Measurements from ENCODE around the gene ARHGEF4. TPM values are rescaled to one million over a fixed set of nuclear protein-coding genes. Genes with fewer than 3 reads are reported as not detected.

Gene ARHGEF4
- total RNA-seq, 1 donor from 2014 or later = 9.3 TPM

DNA sequence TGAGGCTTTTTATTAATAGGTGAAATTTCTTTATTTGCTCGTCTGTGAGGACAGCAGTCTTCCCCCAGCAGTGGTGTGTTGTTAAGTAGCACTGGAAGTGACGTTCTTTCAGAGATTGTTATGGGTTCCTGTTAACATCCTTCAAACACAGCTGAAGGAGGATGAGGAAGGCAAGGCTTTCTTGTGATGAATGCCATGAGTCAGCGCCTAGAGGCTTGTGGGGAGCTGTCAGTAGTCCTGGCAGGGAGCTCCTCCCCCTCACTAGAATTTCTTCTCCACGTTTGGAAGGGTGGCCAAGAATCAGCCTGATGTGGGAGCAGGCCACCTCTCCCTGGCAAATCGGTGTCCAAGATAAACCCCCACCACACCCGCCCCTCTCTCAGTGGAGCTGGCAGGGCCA is 113.2 kb downstream of the ARHGEF4 start:
- H3K36me3 ChIP-seq (ENCODE audit: control insufficient read depth, insufficient read depth, low read length) = no peaks in the 10 kb centered on the region
- TF ChIP-seq, protein P1, sequence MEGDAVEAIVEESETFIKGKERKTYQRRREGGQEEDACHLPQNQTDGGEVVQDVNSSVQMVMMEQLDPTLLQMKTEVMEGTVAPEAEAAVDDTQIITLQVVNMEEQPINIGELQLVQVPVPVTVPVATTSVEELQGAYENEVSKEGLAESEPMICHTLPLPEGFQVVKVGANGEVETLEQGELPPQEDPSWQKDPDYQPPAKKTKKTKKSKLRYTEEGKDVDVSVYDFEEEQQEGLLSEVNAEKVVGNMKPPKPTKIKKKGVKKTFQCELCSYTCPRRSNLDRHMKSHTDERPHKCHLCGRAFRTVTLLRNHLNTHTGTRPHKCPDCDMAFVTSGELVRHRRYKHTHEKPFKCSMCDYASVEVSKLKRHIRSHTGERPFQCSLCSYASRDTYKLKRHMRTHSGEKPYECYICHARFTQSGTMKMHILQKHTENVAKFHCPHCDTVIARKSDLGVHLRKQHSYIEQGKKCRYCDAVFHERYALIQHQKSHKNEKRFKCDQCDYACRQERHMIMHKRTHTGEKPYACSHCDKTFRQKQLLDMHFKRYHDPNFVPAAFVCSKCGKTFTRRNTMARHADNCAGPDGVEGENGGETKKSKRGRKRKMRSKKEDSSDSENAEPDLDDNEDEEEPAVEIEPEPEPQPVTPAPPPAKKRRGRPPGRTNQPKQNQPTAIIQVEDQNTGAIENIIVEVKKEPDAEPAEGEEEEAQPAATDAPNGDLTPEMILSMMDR (IDR thresholded peaks at IDR 0.05; ENCODE audit: insufficient read depth, low read length, poor library complexity, severe bottlenecking) = no peak
- no peaks in the 10 kb centered on the region for H3K27me3 ChIP-seq (ENCODE audit: control insufficient read depth, insufficient read depth, low read length)
- no peak for DNase-seq (ENCODE audit: low read depth)
- H3K4me3 ChIP-seq (ENCODE audit: low read depth, low read length) = no peak overlapping the region

DNA sequence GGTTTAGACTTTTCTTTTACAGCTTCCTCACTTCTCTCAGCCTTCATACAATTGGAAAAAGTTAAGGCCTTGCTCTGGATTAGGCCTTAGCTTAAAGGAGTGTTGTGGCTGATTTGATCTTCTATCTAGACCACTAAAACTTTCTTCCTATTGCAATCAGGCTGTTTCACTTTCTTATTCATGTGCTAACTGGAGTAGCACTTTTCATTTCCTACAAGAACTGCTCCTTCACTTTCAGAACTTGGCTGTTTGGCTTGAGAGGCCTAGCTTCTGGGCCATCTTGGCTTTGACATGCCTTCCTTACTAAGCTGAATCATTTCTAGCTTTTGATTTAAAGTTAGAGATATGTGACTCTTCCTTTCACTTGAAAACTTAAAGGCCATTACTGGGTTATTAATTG is 114.3 kb downstream of the ARHGEF4 start:
- H3K36me3 ChIP-seq (ENCODE audit: control insufficient read depth, insufficient read depth, low read length) = no peaks in the 10 kb centered on the region
- TF ChIP-seq, protein P1 (IDR thresholded peaks at IDR 0.05; ENCODE audit: insufficient read depth, low read length, poor library complexity, severe bottlenecking) = no peak
- no peak overlapping the region for H3K4me3 ChIP-seq (ENCODE audit: low read depth, low read length)
- H3K27me3 ChIP-seq (ENCODE audit: control insufficient read depth, insufficient read depth, low read length) = no peaks in the 10 kb centered on the region
- DNase-seq (ENCODE audit: low read depth) = no peak

DNA sequence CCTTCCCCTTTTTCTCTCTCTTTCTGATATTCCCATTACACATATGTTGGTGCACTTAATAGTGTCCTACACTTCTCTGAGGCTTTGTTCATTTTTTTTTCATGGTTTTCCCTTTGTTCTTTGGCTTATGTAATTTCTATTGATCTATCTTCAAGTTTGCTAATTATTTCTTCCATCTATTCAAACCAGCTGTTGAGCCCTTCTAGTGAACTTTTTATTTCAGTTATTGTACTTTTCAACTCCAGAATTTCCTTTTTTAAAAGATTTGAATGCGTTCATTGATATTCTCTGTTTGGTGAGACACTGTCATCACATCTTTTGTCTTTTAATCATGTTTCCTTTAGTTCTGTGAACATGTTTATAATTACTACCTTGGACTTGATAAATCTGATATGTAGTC is 118.2 kb downstream of the ARHGEF4 start:
- TF ChIP-seq, protein P1 (IDR thresholded peaks at IDR 0.05; ENCODE audit: insufficient read depth, low read length, poor library complexity, severe bottlenecking) = no peak
- H3K4me3 ChIP-seq (ENCODE audit: low read depth, low read length) = no peak overlapping the region

DNA sequence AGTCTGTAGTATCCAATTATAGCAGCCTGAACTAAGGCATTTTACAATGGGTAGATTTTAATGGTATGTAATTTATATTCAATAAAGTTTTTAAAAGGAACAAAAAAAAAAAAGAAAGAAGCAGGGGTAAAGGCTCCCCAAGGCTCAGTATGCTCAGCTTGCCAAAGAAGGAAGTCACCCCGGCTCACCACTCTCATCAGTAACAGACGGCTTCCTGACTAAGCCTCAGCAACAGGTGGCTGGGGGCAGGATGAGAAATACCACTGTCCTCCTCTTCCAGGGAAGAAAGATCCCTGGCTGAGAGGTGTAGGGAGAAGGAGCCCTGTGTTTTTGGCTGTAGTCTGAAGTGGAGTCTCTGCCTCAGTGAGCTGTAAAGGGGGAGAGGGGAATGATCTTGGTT is 121.2 kb downstream of the ARHGEF4 start:
- DNase-seq (ENCODE audit: low read depth) = no peak
- Histone ChIP-seq H3K36me3 (ENCODE audit: control insufficient read depth, insufficient read depth, low read length) (no peaks in the 10 kb centered on the region), H3K27me3 (ENCODE audit: control insufficient read depth, insufficient read depth, low read length) (peaks cover 19% of the 10 kb centered on the region), H3K4me3 (ENCODE audit: low read depth, low read length) (no peak overlapping the region)
- TF ChIP-seq, protein P1 (IDR thresholded peaks at IDR 0.05; ENCODE audit: insufficient read depth, low read length, poor library complexity, severe bottlenecking) = no peak

More for the DNA sequence above, 118.2 kb downstream of the ARHGEF4 start:
- H3K36me3 ChIP-seq (ENCODE audit: control insufficient read depth, insufficient read depth, low read length) = no peaks in the 10 kb centered on the region
- H3K27me3 ChIP-seq (ENCODE audit: control insufficient read depth, insufficient read depth, low read length) = no peaks in the 10 kb centered on the region
- DNase-seq (ENCODE audit: low read depth) = no peak

DNA sequence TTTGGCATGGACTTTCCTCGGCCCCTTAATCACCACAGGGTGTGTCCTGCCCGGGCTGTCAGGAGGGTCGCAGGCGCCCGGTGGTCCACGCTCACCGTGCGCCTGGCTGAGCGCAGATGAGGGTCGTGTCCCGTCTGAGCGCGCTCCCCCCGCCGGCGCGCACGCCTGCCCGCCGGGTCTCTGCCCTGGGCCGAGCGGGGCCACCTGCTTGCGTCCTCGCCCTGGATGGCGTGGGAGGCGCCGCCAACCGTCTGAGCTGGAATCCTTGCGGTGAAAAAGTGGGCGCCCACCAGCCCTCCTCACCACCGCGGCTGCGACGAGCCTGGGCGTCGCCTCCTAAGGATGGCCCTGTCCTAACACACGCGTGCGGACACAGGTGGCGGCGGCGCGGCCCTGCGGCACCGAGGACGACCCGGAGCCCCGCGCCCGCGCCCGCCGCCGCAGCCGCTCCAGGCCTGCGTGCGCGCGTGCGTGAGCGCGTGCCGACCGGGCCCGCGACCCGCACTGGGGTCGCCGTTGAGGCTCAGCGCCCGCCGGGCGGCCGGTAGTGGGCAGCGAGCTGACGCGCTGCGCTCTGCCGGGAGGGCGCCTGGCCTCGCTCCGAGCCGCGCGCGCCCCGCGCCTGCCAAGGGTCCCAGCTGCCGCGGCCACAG is 126.6 kb downstream of the ARHGEF4 start:
- TF ChIP-seq, protein P1 (IDR thresholded peaks at IDR 0.05; ENCODE audit: insufficient read depth, low read length, poor library complexity, severe bottlenecking) = no peak
- peaks cover 54% of the 10 kb centered on the region for H3K27me3 ChIP-seq (ENCODE audit: control insufficient read depth, insufficient read depth, low read length)
- H3K4me3 ChIP-seq (ENCODE audit: low read depth, low read length) = no peak overlapping the region
- no peaks in the 10 kb centered on the region for H3K36me3 ChIP-seq (ENCODE audit: control insufficient read depth, insufficient read depth, low read length)
- no peak for DNase-seq (ENCODE audit: low read depth)
